Measurements from ENCODE around the gene FOXJ2. TPM values are rescaled to one million over a fixed set of nuclear protein-coding genes. Genes with fewer than 3 reads are reported as not detected.

FOXJ2 gene
- total RNA-seq, 1 donor from 2014 or later: 11.3 TPM

Other genes with a start within 250 kb of the FOXJ2 start
- gene NANOG, start 243.3 kb upstream of the FOXJ2 start, total RNA-seq: 0.82 TPM in 1 of 2 replicates, not detected in the other
- gene SLC2A14, start 159.8 kb upstream of the FOXJ2 start, total RNA-seq: not detected in 2 replicates
- 21.3 and 25.8 TPM in 2 replicates for gene SLC2A3, start 96.5 kb upstream of the FOXJ2 start, total RNA-seq
- gene C3AR1, start 33.6 kb downstream of the FOXJ2 start, total RNA-seq: 0.44 TPM in 1 of 2 replicates, not detected in the other
- 22.3 and 37.3 TPM in 2 replicates for gene NECAP1, start 49.6 kb downstream of the FOXJ2 start, total RNA-seq
- gene CLEC4A, start 90.9 kb downstream of the FOXJ2 start, total RNA-seq: not detected in 2 replicates
- gene ZNF705A, start 124.3 kb downstream of the FOXJ2 start, total RNA-seq: not detected in 2 replicates
- 0.06 TPM in 1 of 2 replicates, not detected in the other for gene FAM90A1, start 194.9 kb downstream of the FOXJ2 start, total RNA-seq

All from glomerular endothelial cell (primary cell).